ENCODE measurements around the gene SMIM9. TPM values are rescaled to one million over a fixed set of nuclear protein-coding genes. Genes with fewer than 3 reads are reported as not detected.
A peak's percentile ranks its signal among the peaks of the same experiment; 100 is the strongest.

Gene SMIM9
- total RNA-seq, 4 donors from 2014 or later, result not detected

- H3K27ac ChIP-seq, result no peak overlapping the region
- H3K36me3 ChIP-seq, result no peaks in the 10 kb centered on the region
- no peak overlapping the region for H3K4me3 ChIP-seq
- H3K9me3 ChIP-seq, result no peaks in the 10 kb centered on the region
- WGBS, 2 donors (ENCODE audit: low coverage in 1 of 2), result 82 to 88% methylated on average over 2 of the region's 2 CpGs
- no peaks in the 10 kb centered on the region for H3K27me3 ChIP-seq
- TF ChIP-seq EP300 (IDR thresholded peaks at IDR 0.05), result no peak
- TF ChIP-seq POLR2A (IDR thresholded peaks at IDR 0.05), result no peak
- no peak for TF ChIP-seq POLR2AphosphoS5 (IDR thresholded peaks at IDR 0.05)
- peak in 3 of 4 experiments; percentile 41 to 47 (median 46) for TF ChIP-seq CTCF (IDR thresholded peaks at IDR 0.05)
- no peaks in the 10 kb centered on the region for H3K4me1 ChIP-seq
- ATAC-seq, result no peak
These were observed 6.4 kb upstream of the SMIM9 start for GRCh38 chrX:154840856-154841255.

GRCh38 chrX:154836163-154836562 lies 1.7 kb upstream of the SMIM9 start:
- Histone ChIP-seq H3K27me3 (no peaks in the 10 kb centered on the region), H3K9me3 (no peaks in the 10 kb centered on the region), H3K36me3 (no peaks in the 10 kb centered on the region), H3K4me3 (no peak overlapping the region), H3K4me1 (no peaks in the 10 kb centered on the region), H3K27ac (no peak overlapping the region)
- 83 to 100% methylated on average over 1 of the region's 1 CpG for WGBS, 2 donors (ENCODE audit: low coverage in 1 of 2)
- no peak for TF ChIP-seq POLR2A (IDR thresholded peaks at IDR 0.05)
- no peak for TF ChIP-seq POLR2AphosphoS5 (IDR thresholded peaks at IDR 0.05)
- no peak for TF ChIP-seq CTCF (IDR thresholded peaks at IDR 0.05)
- TF ChIP-seq EP300 (IDR thresholded peaks at IDR 0.05), result no peak
- no peak for ATAC-seq

GRCh38 chrX:154833746-154834274 lies 652 bp downstream of the SMIM9 start:
- H3K36me3 ChIP-seq, result no peaks in the 10 kb centered on the region
- no peak for TF ChIP-seq EP300 (IDR thresholded peaks at IDR 0.05)
- TF ChIP-seq POLR2A (IDR thresholded peaks at IDR 0.05), result no peak
- TF ChIP-seq POLR2AphosphoS5 (IDR thresholded peaks at IDR 0.05), result no peak
- TF ChIP-seq CTCF (IDR thresholded peaks at IDR 0.05), result no peak
- no peak overlapping the region for H3K4me3 ChIP-seq
- H3K9me3 ChIP-seq, result no peaks in the 10 kb centered on the region
- WGBS, 2 donors (ENCODE audit: low coverage in 1 of 2), result 90% methylated on average over 2 of the region's 3 CpGs; no CpG with 5 or more reads in 1 of the 2 donors
- no peak overlapping the region for H3K27ac ChIP-seq
- no peaks in the 10 kb centered on the region for H3K4me1 ChIP-seq
- no peak for ATAC-seq
- no peaks in the 10 kb centered on the region for H3K27me3 ChIP-seq

GRCh38 chrX:154829926-154830442 lies 4.5 kb downstream of the SMIM9 start:
- Histone ChIP-seq H3K9me3 (no peaks in the 10 kb centered on the region), H3K27me3 (no peaks in the 10 kb centered on the region), H3K27ac (no peak overlapping the region), H3K4me1 (no peaks in the 10 kb centered on the region), H3K4me3 (no peak overlapping the region), H3K36me3 (no peaks in the 10 kb centered on the region)
- WGBS, 2 donors (ENCODE audit: low coverage in 1 of 2), result 0 to 50% methylated on average over 1 of the region's 1 CpG
- ATAC-seq, result no peak
- no peak for TF ChIP-seq POLR2A (IDR thresholded peaks at IDR 0.05)
- no peak for TF ChIP-seq CTCF (IDR thresholded peaks at IDR 0.05)
- TF ChIP-seq POLR2AphosphoS5 (IDR thresholded peaks at IDR 0.05), result no peak
- TF ChIP-seq EP300 (IDR thresholded peaks at IDR 0.05), result no peak

- Histone ChIP-seq H3K27ac (no peak overlapping the region), H3K27me3 (no peaks in the 10 kb centered on the region), H3K4me3 (no peak overlapping the region), H3K36me3 (no peaks in the 10 kb centered on the region), H3K4me1 (no peaks in the 10 kb centered on the region), H3K9me3 (no peaks in the 10 kb centered on the region)
- ATAC-seq, result no peak
- TF ChIP-seq POLR2A (IDR thresholded peaks at IDR 0.05) (no peak), POLR2AphosphoS5 (IDR thresholded peaks at IDR 0.05) (no peak), EP300 (IDR thresholded peaks at IDR 0.05) (no peak), CTCF (IDR thresholded peaks at IDR 0.05) (no peak)
These were observed 5.3 kb downstream of the SMIM9 start for GRCh38 chrX:154829134-154829533.
